CD4-positive, alpha-beta T cell treated with Interferon gamma for 1 hour (primary cell): Measurements from ENCODE around the gene PPP1R16B.
"Not testable (repeated sequence)": the region's sequence is repeated elsewhere in the genome, so short reads cannot be mapped to it uniquely, and the experiment has no call there.

ENCODE experiments used
- DNase-seq: peaks from one replicate; pipeline ENCODE4 v3.0.0-alpha.2; 2020

Gene PPP1R16B

DNA sequence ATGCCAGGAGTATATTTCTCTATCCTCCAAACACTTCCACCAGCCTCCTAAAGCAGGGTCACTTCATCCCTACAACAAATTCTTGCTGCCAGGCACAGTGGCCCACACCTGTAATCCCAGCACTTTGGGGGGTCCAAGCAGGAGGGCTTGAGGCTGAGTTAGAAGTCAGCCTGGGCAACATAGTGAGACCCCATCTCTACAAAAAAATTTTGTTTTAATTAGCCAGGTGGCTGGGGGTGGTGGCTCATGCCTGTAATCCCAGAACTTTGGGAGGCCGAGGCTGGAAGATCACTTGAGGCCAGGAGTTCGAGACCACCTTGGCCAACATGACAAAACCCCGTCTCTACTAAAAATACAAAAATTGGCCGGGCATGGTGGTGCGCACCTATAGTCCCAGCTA is 11.4 kb upstream of the PPP1R16B start:
- DNase-seq, result not testable (repeated sequence)

DNA sequence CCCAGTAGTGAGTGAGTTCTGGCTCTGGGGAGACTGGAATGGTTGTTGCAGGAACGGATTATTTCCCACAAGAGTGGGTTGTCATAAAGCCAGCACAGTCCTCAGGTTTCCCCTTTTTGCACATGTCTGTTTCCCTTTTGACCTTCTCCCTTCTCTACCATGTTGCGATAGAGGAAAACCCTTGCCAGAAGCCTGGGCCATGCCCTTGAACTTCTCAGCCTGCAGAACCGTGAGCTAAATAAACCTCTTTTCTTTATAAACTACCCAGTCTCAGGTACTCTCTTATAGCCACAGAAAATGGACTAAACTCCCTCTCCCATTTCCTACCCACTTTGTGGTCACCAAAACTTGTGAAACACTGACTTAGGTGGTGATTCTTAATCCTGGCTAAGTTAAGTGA is 7.2 kb upstream of the PPP1R16B start:
- no peak for DNase-seq

DNA sequence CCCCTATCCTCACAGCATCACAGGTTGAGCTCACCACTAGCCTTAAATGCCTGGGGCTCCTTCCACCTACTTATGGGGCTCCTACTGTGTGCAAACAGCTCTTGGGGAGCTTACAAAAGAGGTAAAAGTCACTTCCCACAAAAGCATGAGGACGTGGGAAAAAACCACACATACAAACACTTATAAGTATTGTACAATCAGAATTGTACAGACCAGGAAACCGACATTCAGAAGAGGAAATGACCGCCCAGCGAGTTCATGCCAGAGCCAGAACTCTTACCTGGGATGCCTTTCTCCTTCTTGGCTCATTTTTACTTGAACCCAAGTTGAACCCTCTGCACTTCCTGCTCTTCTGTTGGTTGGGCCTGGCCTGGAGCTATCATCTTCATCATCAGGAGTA is 6.3 kb upstream of the PPP1R16B start:
- DNase-seq, result no peak

DNA sequence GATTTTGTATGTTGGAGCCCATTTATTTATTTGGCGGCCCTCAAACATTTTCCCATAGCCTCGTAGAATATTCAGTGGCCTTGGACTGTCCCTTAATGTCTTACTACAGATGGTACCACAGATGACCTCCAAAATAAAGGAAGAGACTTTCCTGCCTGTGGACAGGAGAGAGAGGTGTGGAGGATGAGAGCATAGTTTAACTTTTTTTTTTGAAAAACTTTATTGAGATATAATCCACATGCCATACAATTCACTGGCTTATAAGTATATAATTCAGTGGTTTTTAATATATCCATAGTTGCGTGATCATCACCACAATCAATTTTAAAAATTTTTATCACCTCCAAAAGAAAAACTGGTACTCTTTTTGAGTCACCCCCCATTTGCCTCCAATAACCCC is 4.6 kb upstream of the PPP1R16B start:
- no peak for DNase-seq

DNA sequence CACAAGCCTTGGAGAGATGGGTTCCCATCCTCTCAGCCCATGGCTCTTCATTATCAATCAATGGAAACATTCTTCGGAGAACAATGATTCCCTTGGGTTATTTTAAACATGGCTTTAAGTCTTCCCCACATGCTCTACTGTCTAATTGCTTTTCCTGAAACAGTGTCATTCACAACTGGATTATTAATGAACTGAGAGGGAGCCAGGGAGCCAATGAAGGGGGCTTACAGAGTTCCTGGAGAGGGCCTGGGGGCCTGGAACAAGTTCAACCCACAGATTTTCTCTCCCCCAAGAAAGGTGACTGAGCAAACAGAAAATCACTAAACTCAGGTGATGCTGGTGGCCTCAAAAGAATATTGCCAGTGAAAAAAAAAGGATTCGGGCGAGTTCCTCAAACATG is 1.3 kb upstream of the PPP1R16B start:
- no peak for DNase-seq

DNA sequence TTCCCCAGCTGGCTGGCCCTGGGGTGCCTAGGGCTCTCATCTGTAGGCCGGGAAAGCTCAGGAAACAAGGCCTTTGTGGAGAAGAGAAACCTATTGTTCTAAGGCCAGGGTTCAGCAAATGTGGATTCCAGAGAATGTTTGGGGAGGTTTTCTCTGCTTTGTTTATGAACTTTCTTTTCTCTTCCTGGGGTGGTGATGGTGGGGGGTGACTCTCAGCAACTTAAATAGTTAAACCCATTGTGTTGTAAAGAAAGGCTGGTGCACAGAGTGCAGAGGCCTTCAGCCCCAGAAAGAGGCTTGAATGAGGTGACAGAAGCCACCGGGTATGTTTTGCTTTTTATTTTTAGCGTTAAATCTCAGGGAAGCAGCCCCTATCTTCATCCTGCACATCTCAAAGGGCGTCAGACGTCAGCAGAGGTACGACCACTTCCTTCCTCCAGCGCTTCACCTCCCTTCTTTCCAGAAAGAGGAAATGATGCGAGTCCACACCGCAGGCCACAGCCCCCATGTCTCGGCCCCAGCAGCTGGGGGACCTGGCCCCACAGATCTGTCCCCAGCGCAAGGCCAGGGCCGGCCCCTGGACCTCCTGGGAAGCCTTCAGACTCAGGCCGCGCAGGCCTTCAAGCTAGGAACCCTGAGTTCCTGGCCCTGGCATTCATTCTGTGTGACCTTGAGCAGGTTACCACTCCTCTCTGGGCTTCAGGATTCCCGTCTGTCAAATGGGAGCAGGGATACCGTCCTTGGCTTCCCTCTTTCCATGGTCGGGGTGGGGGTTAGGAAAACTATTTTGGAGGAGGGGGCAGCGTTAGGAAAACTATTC is 605 bp upstream of the PPP1R16B start:
- DNase-seq, result peak; percentile 89

DNA sequence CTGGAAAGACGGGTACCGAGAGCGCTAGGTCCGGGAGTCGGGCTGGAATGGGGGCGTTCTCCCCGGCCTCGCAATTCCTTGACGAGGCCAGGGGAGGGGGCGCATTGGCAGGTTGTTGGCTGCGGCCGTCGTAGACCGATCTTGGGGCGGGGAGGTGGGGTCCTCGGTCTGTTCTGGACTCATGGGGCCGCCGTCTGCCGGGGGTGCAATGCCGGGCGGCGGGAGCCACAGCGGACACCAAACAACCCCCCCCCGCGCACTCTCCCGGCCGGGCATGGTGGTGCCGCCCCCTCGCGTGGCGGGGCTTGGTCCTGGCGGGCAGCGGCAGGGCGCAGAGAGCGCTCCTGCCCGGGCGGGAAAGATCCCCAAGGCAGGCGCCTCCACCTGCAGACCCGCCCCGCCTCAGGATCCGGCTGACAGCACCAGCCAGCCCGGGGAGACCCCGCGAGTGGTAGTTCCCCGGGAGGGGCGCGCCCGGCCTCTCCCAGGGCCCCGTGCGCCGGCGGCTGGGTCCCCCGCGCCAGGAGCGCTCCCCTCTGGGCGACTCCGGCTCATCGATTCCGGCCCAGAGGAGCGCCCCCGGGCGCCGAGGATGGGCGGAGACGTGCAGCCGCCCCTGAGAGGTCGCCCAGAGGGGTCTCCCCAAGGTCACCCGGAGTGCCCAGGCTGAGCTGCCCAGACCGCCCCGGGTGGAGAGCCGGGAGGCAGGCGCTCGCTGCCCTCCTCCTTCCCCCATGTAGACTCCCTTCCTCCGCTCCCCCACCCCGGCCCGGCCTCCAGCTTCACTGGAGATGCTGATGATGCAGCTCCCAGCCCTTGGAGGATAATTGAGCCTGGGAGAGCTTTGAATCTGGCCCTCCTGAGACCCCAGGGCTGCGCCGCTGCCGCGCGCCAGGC is 709 bp downstream of the PPP1R16B start:
- DNase-seq, result peak; percentile 53

DNA sequence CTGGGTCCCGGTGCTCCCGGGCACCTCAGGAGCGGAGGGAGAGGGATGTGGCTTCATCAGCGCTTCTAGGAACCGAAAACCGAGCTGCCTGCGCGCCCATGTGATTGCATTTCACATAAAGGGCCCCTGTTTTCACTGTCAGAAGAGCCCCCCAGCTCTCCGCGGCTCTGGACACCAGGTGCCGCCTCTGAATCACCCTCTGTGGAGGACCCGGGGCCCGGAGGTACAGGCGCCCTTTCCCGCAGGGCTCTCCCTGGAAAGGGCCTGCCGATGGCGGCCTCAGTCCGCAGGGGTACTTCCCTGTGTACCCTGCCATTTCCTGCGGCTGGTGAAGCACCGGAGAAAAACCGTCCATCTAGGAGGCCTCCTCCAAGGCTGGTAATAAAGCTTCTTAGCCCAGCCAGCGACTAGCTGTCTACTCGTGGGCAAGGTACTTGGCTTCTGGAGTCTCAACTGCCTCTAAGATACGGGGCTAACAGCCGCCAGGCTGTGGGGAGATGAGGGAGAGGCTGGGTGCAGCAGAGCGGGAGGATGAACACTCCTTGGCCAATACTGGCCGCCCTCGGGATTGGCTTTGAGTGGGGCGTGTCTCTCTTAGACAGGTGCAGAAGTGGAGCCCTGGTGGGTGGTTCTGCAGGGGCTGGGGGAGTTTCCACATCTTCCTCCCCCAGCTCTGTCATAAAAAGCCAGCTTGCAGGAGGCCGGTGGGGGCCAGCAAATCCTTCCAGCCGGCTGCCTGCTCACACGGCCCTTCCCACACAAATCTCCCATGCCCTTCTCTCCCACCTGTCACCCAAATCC is 1.6 kb downstream of the PPP1R16B start:
- DNase-seq, result peak; percentile 56

DNA sequence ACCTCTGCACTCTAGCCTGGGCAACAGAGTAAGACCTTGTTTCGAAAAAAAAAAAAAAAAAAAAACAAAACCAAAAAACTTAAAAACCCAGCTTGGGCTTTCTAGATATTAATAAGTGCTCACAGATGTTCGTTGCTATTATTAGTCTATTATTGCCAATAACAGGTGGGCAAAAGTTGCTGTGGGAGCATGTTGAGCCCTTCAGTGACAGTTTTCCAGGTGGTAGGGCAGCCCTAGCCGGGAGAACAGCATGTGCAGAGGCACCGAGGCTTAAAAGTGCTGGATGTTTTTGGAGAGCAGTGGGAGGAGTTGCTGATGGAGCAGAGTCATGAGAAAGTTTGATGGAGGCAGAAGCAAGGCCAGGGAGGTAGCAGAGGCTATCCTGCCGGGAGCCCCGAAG is 4.4 kb downstream of the PPP1R16B start:
- DNase-seq, result no peak

DNA sequence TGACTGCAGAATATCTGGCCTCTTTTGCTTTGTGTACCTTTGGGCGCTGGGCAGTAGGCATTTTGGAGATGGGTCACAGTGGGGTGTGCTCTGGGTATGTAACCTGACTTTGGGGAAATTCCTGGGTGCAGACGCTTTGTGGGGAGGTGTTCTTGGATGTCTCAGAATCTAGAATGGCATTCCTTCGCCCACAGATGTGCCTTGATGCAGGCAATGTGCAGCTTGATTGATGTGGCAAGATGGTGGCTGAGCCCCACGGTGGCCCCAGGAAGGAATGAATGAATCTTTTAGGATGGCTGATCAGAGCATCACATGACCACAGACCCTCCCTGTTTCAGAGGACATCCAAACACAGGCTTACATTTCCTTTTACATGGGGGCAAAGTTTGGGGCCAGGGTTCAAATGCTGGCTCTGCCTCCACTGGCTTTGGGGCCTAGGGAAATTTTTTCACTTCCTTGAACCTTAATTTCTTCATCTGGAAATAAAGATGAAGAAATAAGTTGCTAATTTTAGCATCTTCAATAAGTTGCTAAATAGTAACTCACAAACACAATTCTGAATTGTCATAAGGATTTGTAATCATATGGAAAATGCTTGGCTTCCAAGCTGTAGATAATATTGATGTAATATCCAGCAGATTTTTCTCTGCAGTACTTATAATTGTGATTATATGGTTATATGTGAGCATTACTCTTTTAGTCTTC is 5.6 kb downstream of the PPP1R16B start:
- no peak for DNase-seq

DNA sequence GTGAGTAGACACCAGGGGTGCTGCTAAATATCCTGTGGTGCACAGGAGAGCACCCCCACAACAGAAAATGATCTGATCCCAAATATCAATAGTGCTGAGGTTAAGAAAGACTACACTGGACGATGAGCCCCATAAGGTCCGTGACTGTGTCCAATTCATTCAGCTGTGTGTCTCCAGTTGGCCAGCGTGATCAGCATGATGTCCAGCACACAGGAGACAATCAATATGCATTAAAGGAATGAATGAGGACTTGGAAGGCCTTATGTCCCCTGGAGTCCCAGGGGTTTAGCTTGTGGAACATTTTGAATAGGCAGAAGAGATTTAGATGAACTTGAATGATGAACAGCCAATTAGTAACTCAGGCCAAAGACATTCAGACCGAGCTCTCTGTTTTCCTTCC is 6.3 kb downstream of the PPP1R16B start:
- no peak for DNase-seq

DNA sequence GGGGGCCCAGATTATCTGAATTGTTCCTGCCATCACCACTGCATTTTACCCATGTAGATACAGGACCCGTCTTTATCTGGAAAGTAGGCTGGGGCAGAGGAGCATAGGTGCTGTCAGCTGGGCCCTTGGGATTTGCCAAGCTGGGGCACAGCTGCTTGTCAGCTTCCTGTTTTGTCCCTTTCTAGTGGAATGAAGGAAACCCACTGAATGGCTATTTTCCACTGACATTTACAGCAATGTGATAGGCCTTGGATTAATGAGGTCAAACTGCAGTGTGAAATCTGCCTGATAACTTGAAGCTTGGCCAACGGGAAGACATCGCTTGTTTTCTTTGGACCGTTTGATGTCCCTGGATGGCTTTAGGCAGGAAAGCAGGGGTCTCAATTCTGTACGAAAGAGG is 6.7 kb downstream of the PPP1R16B start:
- DNase-seq, result no peak

DNA sequence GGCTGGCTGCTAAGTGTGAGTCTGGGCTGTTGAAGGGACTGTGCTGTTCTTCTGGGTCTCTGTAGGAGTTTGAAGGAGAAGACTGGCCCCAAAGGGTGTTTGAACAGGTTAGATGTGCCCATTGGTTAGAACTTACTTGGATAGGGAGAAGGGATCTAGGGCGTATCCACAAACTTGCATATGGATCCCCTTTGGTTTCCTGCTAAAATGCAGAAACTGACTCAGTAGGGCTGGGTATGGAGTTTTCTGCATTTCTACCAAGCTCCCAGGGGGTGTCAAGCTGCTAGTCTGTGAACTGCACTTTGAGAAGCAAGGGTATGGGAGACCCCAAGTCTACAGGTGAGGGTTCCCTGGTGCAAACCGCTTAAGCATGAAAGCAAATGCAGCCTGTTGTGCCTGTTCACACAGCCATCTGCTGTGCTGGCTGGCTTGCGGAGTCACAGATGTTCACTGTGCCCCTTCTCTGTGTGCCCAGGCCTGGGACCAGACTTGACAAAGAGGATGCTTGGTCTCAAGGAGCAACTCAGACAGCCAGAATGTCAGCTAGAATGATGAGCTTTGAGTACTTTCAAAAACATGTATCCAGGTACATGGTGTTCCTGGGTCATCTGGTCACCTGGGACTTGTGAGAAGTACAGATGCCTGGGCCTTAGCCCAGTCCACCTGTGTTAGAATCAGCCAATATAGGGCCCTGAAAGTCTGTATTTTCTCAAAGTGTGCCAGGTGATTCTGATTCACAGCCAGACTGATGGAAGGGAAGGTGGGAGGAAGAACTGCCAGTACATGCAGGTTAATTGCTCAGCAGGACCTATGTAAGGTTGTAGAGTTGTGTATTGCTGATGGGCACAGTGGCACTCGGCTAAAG is 7.4 kb downstream of the PPP1R16B start:
- no peak for DNase-seq

DNA sequence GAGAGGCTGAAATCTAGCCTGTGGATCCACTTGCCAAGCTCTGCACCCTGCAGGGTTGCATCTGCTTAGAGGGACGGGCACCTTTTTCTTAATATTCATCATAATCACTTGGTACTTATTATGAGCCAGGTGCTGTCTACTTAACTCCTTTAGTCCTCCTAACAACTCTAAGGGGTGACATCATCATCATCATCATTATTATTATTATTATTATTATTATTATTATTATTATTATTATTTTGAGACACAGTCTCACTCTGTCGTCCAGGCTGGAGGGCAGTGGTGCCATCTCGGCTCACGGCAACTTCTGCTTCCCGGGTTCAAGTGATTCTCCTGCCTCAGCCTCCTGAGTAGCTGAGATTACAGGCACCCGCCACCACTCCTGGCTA is 8.1 kb downstream of the PPP1R16B start:
- not testable (repeated sequence) for DNase-seq

DNA sequence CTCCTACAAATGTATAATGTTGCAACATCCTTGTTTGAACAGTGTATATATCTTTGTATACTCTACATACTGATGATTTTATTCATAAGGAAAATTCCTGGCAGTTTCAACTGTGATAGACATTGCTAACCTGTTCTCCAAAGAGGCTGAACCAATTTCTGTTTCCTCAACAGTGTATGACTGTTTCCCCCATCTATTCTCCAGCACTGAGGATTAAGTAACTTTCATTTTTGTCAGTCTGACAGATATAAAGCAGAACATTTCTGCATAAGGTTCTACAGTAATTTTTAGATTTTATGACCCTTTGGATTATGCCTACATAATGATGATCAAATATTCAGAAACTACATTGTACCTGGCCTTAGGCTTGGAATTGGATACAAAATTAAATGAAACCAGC is 9.9 kb downstream of the PPP1R16B start:
- no peak for DNase-seq

DNA sequence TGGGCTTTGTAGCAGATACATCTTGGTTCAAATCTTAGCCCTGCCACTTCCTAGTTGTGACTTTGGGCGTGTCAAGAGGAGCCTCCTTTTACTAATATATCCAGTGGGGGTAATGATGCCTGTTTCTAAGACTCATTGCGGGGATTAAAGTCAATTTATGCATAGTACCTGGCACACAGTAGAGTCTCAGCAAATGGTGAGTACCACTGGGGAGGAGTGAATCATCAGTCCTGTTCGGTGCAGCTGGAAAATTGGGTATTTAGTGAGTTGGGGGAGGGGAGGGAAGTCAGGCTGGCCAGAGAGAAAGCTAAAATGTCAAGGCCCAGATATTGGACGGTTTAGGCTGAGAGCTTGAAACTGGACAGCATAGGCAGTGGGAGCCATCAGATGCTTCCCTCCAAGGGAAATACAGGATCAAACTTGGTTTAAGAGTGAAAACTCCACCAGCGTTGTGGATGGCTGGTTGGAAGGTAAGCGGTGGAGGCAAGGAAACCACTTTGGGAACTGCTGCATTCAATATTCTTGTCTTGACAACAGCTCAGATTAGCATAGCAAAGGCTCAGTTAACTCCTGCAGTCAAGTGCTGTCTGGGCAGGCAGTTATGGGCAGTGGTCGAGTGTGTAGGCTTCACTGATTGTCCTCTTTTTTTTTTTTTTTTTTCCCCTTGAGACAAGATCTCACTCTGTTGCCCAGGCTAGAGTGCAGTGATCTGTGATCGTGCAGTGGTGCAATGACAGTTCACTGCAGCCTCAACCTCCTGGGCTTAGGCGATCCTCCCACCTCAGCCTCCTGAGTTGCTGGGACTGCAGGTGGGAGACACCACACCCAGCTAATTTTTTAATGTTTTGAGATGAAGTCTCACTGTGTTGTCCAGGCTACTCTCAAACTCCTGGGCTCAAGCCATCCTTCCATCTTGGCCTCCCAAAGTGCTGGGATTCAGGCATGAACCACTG is 12.9 kb downstream of the PPP1R16B start:
- no peak for DNase-seq

DNA sequence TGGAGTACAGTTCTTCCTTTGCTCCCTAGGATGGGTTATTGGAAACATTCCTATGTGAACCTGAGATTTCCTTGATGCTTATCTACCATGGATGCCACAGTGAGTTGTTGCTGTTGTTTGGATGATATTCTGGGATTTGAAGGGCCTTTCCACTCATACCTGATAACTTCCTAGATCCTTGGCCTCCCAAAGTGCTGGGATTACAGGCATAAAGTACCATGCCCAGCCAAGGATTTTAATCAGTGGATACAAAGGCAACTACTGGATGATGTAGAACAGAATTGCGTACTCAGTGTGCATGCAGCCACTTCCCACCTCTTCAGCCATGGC is 20.0 kb downstream of the PPP1R16B start:
- no peak for DNase-seq

DNA sequence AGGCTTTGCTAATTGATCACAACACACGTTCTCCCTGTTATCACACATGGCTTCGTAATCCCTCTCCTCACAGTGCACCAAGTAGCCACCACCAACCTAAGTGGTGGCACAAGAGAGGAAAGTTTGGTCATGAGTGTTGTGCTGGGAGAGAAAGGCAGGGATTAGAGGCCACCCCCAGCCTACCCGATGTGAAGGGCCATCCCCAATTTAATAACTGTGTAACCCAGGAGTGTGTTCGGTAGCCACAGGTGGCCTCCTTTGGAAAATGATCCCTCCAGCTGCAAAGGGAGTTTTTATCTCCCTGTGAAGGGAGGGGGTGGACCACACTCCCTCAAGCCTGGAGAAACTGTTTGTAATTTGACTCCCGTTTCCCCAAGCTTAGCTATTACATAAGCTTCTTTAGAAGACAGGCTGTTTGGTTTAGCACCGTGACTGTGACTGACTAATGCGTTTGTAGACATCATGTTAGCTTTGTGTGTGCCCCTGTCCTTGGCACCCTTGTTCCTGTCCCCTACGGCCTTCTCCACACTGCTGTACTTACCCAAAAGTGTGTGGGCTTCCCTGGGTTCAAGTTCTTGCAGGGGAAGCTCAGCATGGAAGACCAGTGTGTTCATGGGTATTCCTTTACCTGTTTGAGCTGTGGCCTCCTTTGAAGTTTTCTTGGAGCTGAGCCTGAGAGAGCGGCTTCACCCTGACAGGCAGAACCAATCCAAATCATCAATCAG is 20.6 kb downstream of the PPP1R16B start:
- no peak for DNase-seq

DNA sequence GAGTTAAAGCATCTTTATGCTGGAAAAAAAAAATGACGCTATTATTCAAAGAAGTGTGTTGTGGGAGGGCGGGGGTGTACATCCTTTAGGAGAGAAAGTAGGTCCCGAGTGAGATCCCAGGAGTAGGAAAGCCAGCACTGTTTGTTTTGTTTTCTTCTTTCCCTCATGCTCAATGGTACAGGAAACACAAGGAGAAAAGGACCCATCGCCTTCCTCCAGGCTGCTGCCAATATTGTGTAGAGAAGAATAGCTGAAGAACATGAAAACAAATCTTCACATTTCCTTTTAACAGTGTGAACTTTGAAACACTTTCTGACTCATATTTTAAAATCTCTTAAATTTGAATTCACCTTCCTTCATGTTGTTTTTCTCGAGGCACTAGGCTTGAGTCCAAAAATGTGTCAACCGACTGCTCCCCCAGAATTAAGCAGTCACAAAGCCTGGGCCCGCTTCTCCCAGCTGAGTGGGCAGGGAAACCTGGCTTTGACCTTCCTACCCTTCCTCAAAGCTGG is 22.3 kb downstream of the PPP1R16B start:
- no peak for DNase-seq
